Measurements from ENCODE around the gene TGOLN2. TPM values are rescaled to one million over a fixed set of nuclear protein-coding genes. Genes with fewer than 3 reads are reported as not detected.

The TGOLN2 gene
- total RNA-seq (2022; extraction: Qiagen RNA extraction), result 84.4 to 110 TPM (median 95.0 TPM) in 5 replicates

DNA sequence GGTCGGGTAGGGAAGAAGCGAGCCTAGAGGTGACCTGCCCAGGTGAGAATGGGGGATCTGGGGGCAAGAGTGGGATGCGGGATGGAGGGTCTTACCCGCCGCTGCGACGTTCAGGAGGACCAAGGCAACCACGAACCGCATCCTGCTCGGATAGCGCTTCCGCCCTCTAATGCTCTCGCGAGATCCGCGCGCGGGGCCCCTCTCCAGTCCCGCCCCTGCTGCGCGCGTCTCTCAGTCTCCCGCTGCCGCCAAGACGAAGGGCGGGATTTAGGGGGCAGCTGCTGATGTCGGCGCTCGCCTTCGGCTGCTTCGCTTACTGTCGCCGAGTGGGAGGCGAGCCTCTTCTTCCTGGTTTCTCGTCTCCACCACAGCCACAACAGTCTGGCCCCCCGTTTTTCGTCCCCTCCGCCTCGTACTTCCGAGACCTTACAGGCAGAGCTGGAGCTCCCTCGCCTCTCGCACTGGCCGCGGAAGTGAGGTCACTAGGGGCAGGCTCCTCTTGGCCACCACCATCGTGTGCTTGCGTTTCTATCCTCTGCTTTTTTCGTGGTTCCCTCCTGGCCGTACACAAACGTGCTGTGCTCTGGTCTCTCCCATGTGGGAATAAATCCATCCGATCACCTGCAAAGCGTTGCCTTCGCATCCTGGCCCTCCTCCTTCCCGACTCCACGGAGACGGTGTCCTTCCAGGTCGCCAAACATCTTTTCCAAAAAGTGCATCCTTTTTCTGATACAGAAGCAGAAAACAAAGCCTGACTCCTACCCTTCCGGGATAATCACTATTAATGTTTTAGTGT is at the start of gene TGOLN2:
Gene TGOLN2 (minus strand): TSS at position 168 of the 796 bp plus-strand sequence. CDS start 27 bp downstream, at position 141.

DNA sequence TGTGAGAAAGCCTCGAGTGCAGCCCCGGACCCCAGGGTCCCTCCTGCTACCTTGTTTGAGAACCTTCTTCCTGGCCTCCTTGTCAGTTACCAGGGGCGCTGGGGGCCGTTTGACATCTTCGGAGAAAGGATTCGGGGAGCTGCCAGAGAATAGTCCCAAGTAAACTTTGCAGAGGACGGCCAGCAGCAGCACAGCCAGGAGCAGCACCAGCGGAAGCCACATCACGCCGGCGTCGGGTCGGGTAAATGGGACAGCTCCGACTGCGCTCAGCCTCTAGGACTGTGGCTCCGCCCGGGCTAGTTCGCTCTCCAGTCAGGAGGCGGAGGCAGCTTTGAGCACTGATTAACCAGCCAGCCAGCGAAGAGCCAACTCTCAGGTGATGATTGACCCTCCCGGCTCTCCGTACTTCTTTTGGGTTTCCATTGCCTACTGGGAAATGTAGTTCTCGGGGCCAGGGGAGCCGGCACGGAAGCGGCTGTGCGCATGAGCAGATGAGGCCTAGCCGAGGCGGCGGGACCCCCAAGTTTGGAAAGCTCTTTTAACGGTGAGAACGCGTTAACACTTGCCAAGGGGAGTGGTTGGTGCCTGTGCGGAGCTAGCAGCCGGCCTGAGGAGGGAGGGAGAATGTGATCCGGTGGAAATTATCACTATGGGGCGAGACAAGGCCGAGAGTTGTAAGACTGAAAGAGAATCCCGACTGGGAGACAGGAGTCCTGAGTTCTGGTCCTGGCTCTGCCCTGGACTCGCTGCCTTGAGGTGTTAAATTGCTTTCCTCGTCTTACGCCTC is 26.7 kb upstream of the TGOLN2 start, which contains the start of the genes ELMOD3 and RETSAT:
Gene ELMOD3 (plus strand): TSS at position 484 of the 787 bp plus-strand sequence. CDS start 2,430 bp downstream, outside the sequence.
Gene RETSAT (minus strand): TSS at position 243 of the 787 bp plus-strand sequence. CDS start 21 bp downstream, at position 222.

Other genes with a start within 250 kb of the TGOLN2 start
- gene TCF7L1, start 194.6 kb downstream of the TGOLN2 start, total RNA-seq (2022; extraction: Qiagen RNA extraction), result 8.3 to 12.0 TPM (median 10.7 TPM) in 5 replicates
- 53.9 to 56.5 TPM (median 55.0 TPM) in 5 replicates for gene RETSAT, start 26.5 kb upstream of the TGOLN2 start, total RNA-seq (2022; extraction: Qiagen RNA extraction)
- gene ELMOD3, start 26.8 kb upstream of the TGOLN2 start, total RNA-seq (2022; extraction: Qiagen RNA extraction), result 9.2 to 11.7 TPM (median 10.0 TPM) in 5 replicates
- 91.3 to 121 TPM (median 106 TPM) in 5 replicates for gene CAPG, start 82.4 kb upstream of the TGOLN2 start, total RNA-seq (2022; extraction: Qiagen RNA extraction)
- 0.60 to 0.96 TPM (median 0.80 TPM) in 5 replicates for gene SH2D6, start 90.7 kb upstream of the TGOLN2 start, total RNA-seq (2022; extraction: Qiagen RNA extraction)
- gene MAT2A, start 211.2 kb upstream of the TGOLN2 start, total RNA-seq (2022; extraction: Qiagen RNA extraction), result 540 to 610 TPM (median 553 TPM) in 5 replicates
- 40.5 to 44.4 TPM (median 42.6 TPM) in 5 replicates for gene GGCX, start 233.5 kb upstream of the TGOLN2 start, total RNA-seq (2022; extraction: Qiagen RNA extraction)
- 14.8 to 19.3 TPM (median 16.2 TPM) in 5 replicates for gene VAMP8, start 249.6 kb upstream of the TGOLN2 start, total RNA-seq (2022; extraction: Qiagen RNA extraction)